ENCODE data around the gene ZNF93.
A peak's percentile ranks its signal among the peaks of the same experiment; 100 is the strongest.
"Not testable (repeated sequence)": the region's sequence is repeated elsewhere in the genome, so short reads cannot be mapped to it uniquely, and the experiment has no call there.

The ZNF93 gene

DNA sequence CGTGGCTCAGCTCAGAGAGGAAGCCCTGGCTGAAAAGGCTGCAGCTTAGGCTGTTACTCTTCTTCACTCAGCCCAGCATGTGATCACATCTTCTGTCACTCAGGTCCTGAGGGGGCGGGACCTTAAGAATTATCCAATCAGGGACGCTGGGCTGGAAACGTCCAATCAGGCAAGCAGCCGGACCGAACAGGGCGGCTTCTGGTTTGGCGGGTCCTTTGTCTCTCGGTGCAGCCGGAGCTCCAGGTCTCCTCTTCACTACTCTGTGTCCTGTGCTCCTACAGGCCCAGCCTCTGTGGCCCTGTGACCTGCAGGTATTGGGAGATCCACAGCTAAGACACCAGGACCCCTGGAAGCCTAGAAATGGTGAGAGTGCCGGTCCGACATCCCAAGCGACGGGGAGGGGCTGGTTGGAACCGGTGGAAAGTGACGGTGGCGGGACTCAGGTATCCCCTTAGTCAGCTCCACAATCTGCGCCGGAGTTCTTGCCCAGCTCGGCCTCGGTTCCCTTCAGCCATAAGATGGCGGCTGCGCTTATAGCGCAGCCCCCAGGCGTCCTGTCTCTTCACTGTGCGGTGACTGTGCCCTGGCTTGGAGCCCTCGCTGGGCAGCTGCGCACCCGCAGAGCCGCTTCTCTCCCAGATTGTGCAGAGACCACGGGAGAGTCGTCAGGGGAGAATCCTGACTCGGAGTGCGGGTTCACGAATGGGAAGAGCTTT is at the start of gene ZNF93:
Gene ZNF93 (plus strand): TSS at position 218 of the 716 bp plus-strand sequence. CDS start 143 bp downstream, at position 361.
- TF ChIP-seq, protein P1, sequence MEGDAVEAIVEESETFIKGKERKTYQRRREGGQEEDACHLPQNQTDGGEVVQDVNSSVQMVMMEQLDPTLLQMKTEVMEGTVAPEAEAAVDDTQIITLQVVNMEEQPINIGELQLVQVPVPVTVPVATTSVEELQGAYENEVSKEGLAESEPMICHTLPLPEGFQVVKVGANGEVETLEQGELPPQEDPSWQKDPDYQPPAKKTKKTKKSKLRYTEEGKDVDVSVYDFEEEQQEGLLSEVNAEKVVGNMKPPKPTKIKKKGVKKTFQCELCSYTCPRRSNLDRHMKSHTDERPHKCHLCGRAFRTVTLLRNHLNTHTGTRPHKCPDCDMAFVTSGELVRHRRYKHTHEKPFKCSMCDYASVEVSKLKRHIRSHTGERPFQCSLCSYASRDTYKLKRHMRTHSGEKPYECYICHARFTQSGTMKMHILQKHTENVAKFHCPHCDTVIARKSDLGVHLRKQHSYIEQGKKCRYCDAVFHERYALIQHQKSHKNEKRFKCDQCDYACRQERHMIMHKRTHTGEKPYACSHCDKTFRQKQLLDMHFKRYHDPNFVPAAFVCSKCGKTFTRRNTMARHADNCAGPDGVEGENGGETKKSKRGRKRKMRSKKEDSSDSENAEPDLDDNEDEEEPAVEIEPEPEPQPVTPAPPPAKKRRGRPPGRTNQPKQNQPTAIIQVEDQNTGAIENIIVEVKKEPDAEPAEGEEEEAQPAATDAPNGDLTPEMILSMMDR (IDR thresholded peaks at IDR 0.05; ENCODE audit: control insufficient read depth, extremely low read depth, insufficient read depth): no peak
- DNase-seq (ENCODE audit: low read depth): peak; percentile 89
- H3K4me3 ChIP-seq (ENCODE audit: low read depth, low read length): peak within 1 kb of the TSS; percentile 60

DNA sequence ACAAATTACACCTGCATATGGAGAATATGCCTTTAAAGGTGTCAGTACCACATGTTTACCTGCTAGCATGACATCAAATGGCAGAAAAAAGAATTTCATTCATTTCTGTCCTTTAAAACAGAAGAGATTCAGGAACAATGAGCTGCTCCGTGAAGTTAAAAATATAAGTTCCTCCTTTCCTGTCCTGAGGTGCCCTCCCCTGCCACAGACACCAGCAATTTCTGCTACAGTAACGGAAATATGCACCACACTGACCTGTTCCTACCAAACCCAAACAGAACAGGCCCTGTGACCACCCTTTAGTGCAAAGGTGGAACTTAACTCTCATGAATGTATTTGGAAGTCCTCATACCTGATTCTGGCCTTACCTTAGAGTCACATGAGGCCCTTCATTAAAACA is 49.0 kb upstream of the ZNF93 start:
- not testable (repeated sequence) for H3K4me3 ChIP-seq (ENCODE audit: low read depth, low read length); DNase-seq (ENCODE audit: low read depth)

DNA sequence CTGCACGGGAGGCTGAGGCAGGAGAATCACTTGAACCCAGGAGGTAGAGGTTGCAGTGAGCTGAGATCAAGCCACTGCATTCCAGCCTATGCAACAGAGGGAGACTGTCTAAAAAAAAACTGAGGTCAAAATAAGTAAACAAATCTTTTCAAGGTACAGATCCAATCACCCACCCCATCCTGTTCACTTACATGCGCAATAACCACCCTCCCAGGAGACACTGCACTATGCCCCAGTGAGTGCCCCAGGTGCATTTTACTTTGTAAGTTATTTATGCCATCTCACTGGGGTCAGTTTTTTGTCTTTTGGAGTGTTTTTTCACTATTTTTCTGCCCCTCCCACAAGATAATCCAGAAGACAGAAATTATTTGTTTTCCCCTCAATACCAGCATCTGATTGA is 42.0 kb upstream of the ZNF93 start:
- no peak for DNase-seq (ENCODE audit: low read depth)
- H3K4me3 ChIP-seq (ENCODE audit: low read depth, low read length): no peak overlapping the region
- TF ChIP-seq, protein P1 (IDR thresholded peaks at IDR 0.05; ENCODE audit: control insufficient read depth, extremely low read depth, insufficient read depth): no peak

DNA sequence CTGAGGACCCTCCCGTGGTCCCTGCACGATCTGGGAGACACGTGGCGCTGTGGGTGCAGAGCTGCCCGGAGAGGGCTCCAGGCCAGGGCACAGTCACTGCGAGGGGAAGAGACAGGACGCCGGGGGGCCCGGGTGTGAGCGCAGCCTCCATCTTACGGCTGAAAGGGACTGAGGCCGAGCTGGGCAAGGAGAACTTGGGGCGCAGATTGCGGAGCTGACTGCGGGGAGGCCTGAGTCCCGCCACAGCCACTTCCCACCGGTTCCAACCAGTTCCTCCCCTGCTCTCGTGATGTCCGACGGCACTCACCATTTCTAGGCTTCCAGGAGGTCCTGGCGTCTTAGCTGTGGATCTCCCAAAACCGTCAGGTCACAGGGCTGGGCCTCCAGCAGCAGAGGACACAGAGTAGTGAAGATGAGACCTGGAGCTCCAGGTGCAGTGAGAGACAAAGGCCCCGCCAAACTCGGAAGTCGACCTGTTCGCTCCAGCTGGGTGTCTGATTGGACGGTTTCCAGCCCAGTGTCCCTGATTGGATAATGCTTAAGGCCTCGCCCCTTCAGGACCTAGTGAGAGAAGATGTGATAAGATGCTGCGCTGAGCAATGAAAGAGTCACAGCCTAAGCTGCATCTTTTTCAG is 39.9 kb upstream of the ZNF93 start:
- H3K4me3 ChIP-seq (ENCODE audit: low read depth, low read length): no peak overlapping the region
- TF ChIP-seq, protein P1 (IDR thresholded peaks at IDR 0.05; ENCODE audit: control insufficient read depth, extremely low read depth, insufficient read depth): no peak
- DNase-seq (ENCODE audit: low read depth): no peak

DNA sequence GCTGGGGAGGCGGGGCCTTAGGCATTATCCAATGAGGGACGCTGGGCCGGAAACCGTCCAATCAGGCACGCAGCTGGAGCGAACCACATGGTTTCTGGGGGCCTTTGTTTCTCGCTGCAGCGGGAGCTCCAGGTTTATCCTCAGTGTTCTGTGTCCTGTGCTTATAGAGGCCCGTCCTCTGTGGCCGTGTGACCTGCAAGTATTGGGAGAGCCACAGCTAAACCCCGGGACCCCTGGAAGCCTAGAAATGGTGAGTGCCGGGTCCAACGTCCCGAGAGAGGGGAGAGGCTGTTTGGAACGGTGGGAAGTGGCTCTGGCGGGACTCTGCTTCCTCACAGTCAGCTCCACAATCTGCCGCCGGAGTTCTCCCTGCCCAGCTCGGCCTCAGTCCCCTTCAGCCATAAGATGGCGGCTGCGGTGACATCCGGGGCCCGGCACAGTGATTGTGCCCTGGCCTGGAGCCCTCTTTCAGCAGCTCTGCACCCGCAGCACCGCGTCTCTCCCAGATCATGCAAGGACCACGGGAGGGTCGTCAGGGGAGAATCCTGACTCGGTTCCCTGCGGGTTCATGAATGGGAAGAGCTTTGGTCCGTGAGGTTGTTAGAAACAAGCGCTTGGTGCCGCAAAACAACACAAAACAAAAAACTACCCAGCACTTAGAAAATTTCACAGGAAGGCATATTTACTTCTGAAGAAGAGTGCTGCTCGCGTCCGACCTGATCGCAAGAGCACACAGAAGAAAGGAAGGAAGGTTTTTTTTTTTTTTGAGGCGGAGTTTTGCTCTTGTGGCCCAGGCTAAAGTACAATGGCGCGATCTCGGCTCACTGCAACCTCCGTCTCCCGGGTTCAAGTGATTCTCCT is 34.8 kb upstream of the ZNF93 start, which contains the start of gene ZNF253:
Gene ZNF253 (plus strand): TSS at position 133 of the 861 bp plus-strand sequence. CDS start 115 bp downstream, at position 248.
- TF ChIP-seq, protein P1 (IDR thresholded peaks at IDR 0.05; ENCODE audit: control insufficient read depth, extremely low read depth, insufficient read depth): no peak
- peak within 1 kb of the TSS; percentile 63 for H3K4me3 ChIP-seq (ENCODE audit: low read depth, low read length)
- DNase-seq (ENCODE audit: low read depth): peak; percentile 94

DNA sequence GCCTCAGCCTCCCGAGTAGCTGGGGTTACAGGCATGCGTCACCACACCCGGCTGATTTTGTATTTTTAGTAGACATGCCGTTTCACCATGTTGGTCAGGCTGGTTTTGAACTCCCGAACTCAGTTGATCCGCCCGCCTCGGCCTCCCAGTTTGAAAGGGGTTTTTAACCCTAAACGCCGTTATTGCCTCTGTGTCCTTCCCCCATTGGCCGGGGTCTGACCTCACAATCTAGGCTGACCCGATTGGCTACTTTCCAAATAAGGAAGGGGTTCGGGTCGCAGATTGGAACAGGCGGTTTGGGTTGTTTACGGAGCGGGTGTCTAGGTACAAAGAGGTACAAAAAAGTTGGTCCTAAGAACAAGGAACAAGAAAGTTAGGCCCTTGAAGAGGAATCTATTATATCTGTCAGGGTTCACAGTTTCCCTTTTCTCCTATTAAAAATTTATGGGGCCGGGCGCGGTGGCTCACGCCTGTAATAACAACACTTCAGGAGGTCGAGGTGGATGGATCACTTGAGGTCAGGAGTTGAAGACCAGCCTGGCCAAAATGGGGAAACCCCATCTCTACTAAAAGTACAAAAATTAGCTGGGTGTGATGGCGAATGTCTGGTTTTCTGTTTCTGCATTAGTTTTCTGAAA is 34.0 kb upstream of the ZNF93 start:
- peak overlapping the region; percentile 63 for H3K4me3 ChIP-seq (ENCODE audit: low read depth, low read length)
- no peak for DNase-seq (ENCODE audit: low read depth)
- TF ChIP-seq, protein P1 (IDR thresholded peaks at IDR 0.05; ENCODE audit: control insufficient read depth, extremely low read depth, insufficient read depth): no peak

DNA sequence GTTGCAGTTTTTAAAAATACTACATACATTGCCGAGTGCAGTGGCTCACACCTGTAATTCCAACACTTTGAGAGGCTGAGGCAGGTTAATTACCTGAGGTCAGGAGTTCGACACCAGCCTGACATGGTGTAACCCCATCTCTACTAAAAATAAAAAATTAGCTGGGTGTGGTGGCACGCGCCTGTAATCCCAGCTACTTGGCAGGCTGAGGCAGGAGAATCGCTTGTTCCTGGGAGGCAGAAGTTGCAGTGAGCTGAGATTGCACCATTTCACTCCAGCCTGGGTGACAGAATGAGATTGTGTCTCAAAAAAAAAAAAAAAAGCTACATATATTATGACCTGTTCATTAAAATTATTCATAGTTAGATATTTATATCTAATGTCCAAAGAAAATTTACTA is 30.7 kb upstream of the ZNF93 start:
- H3K4me3 ChIP-seq (ENCODE audit: low read depth, low read length); DNase-seq (ENCODE audit: low read depth): not testable (repeated sequence)

Data from LNCaP clone FGC (cell line).